LNCAP (cell line): ENCODE data around the gene HTATSF1.

ENCODE experiments used
- TF ChIP-seq, protein P1 (sequence below): fragments of 450-650 bp; IDR thresholded peaks from 2 replicates; pipeline ENCODE4 v1.5.1; 2017; ENCODE audit warnings: mild to moderate bottlenecking

HTATSF1 gene

DNA sequence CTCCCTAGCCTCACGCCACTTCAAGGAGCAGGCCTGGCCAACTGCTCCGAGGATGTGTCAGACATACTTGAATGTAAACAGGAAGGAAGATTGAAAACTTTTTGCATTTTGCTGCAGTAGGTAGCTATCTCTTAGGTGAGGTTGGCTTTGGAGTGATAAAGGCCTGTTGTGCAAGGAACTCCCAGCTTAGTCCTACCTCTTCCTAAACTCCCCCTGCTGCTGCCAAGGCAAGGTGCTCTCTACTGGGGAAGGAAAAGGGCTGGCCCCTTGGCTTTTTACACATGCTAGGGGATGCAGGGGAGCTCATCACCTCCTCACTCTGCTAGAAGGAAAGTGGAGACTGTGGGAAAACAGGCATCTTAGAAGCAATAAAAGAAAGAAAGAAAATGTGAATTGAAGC lies 20.4 kb upstream of the HTATSF1 start:
- TF ChIP-seq, protein P1, sequence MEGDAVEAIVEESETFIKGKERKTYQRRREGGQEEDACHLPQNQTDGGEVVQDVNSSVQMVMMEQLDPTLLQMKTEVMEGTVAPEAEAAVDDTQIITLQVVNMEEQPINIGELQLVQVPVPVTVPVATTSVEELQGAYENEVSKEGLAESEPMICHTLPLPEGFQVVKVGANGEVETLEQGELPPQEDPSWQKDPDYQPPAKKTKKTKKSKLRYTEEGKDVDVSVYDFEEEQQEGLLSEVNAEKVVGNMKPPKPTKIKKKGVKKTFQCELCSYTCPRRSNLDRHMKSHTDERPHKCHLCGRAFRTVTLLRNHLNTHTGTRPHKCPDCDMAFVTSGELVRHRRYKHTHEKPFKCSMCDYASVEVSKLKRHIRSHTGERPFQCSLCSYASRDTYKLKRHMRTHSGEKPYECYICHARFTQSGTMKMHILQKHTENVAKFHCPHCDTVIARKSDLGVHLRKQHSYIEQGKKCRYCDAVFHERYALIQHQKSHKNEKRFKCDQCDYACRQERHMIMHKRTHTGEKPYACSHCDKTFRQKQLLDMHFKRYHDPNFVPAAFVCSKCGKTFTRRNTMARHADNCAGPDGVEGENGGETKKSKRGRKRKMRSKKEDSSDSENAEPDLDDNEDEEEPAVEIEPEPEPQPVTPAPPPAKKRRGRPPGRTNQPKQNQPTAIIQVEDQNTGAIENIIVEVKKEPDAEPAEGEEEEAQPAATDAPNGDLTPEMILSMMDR: no peak

DNA sequence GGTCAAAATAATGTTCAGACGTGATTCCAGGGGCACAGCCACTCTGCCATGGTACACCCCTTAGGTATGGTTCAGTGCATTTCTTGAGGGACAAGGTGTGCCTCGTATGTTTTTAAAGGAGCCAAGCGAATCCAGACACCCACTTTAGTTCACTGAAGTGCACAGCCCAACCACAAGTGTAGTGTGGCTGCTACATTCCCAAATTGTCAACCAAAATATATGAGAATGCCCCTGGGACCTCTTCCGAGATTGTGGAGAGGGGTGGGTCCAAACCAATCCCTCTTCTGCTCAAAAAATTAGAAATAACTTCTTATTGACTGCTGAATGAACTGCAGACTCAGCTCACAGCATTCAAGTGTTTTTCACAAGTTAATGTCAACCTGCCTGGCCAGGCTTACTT lies 17.0 kb upstream of the HTATSF1 start:
- TF ChIP-seq, protein P1: no peak

DNA sequence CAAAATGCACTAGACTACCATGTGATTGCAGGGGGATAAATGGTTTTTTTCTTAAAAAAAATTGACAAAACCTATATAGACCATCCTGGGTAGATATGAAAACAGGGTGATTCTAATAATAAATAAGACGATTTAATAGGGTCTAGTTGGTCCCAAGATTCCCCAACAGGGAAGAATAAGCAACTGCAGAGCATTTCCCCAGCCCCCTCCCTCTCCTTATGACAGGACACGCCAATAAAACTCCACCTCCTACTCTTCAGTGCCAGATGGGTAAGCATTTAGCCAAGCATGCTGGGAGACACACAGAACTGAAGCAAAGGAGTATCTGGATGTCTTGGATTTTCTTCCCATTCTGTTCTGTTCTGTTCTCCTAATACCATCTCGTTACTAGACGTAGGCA lies 9.7 kb upstream of the HTATSF1 start, which contains the start of gene BRS3:
TSS of gene BRS3 (plus strand) at position 301 of the 400 bp plus-strand sequence. CDS start 168 bp downstream, outside the sequence.
- TF ChIP-seq, protein P1: no peak

DNA sequence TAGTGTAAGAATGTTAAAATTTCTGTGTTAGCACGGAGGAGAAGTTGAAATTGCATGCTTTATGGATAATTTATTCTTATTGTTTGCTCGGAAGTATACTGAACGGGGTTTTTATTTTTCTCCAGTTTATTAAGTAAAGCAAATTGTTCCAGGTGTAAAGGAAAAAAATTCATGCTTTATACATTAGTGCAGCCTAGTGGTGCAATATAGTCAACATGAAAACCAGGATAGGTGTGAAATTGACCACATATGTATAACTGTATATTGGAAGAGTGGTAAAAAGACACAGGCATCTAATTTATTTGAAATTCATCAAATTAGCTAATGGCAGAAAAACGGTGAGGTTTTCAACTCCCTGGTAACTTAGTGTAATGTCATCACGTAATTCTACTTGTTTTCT lies 8.7 kb upstream of the HTATSF1 start:
- TF ChIP-seq, protein P1: 0 out of 2 replicates have a peak, but pooled peaks have one; percentile 15

DNA sequence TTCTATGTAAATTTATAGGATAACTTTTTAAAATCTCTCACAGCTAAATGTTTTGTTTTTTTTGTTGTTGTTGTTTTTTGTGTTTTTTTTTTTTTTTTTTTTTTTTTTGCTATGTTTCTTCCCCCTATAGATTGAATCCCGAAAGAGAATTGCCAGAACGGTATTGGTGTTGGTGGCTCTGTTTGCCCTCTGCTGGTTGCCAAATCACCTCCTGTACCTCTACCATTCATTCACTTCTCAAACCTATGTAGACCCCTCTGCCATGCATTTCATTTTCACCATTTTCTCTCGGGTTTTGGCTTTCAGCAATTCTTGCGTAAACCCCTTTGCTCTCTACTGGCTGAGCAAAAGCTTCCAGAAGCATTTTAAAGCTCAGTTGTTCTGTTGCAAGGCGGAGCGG lies 5.6 kb upstream of the HTATSF1 start:
- TF ChIP-seq, protein P1: no peak

DNA sequence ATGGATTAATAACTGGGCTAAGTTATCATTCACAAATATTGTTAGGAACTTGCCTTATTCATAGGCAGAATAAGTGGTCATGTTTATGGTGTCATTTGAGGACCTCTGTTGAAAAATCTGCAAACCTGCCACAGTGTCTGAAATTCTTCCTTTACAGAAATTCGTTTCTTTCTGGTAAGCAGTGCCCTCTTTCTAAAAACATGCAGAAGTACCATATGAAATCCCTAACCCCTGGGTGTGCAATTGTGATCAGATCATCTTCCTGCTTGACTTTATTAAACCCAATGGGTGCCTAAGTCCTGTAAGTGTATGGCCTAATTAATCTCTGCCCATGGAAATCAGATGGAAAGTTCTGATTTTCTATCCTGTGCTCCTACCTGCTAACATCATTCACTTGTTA lies 4.4 kb upstream of the HTATSF1 start:
- TF ChIP-seq, protein P1: no peak

DNA sequence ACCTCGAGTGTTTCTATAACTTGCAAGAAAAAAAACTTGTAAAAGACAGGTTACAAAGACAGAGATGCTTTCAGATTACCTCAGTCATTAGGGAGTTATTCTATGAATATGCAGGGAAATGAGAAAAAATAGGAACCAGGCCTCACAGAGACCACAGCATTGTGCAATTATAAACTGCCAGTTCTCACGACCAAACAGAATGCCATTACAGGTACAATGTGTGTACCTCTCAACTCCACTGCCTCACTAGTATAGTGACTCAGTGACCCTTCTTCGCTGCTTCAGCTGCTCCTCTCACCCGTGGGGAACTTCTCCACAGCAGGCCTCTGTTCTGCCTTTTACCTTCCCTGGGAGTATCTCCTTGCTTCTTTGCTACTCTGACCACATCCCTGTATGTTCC lies 2.3 kb upstream of the HTATSF1 start:
- TF ChIP-seq, protein P1: no peak

DNA sequence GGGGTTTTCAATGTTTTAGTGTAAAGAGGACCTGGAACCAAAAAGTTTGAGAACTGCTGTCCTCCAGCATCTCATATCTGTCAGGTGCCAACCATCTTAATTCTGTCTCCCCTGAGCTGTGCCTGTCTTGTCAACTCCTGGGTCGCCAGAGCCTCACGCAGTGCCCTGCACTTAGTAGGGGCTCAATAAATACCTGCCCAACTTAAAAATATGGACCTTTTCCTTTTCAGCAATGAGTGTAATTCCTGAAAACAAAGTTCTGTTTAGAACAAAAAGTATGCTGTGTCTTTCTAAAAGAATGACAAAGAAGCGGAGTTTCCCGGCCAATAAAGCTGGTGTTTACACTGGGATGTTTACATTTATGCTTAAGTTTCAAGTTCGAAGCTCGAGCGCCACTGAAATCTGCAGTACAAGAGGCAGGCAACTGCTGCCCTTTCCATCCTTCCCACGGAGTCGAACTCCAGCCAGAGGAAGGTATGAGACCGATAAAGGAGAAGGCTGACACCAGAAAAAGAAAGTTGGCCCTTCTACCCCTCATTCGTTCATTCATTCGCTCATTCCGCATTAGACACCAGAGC lies 1.1 kb upstream of the HTATSF1 start:
- TF ChIP-seq, protein P1: no peak
